NOMO-1 treated with dmso at 0.1 percent for 144 hours (cell line): ENCODE data around the gene NUDT16L1.
A peak's percentile ranks its signal among the peaks of the same experiment; 100 is the strongest.

Source experiments
- DNase-seq: peaks from one replicate; lab custom pipeline; 2025; ENCODE audit not compliant: unreplicated experiment; lab: John Stamatoyannopoulos, UW

NUDT16L1 gene

GRCh38 chr16:4693296-4693955, at the start of gene NUDT16L1:
Gene NUDT16L1 (plus strand): TSS chr16:4693562. CDS start chr16:4693727, 165 bp downstream.
- peak; percentile 97 for DNase-seq

GRCh38 chr16:4646773-4647643, 46.4 kb upstream of the NUDT16L1 start:
- DNase-seq = no peak

DNA sequence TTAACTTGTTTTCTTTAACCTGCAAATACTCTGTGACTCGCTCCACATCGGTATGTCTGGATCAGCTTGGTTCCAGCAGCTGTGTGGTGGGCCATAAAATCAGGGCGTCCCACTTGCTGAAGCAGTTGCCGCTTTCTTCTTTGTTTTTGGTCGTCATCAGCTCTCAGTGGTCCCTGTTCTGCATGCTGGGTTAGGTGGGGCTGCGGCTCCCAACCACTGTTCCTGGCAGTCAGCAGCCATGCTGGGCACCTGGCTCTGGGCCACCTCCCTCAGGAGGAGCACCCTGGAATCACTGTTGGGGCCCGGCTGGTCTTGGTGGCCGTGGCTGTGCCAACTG, 45.8 kb upstream of the NUDT16L1 start:
- DNase-seq = no peak

- DNase-seq = no peak
These were observed 44.4 kb upstream of the NUDT16L1 start for GRCh38 chr16:4648917-4649316.

DNA sequence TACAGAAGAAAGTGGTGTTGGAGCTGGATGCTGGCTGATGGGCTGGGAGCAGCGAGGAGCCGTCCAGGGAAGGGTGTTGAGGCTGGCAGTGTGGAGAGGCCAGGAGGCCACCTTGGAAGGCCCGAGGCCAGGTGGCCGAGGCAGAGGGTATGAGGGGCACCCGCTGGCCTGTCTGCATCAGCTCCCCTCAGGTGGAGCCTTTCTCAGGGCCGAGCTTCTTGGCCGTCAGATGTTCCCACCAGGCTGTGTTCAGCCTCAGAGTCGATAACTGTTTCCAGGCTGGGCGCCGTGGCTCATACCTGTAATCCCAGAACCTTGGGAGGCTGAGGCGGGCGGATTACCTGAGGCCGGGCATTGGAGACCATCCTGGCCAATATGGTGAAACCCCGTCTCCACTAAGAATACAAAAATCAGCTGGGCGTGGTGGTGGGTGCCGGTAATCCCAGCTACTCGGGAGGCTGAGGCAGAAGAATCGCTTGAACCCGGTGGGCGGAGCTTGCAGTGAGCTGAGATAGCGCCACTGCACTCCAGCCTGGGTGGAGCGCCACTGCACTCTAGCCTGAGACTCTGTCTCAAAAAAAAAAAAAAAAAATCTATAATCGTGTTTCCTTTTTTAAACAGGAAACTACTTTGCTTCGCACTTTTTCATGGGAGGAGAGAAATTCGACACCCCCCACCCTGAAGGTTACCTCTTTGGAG, 43.5 kb upstream of the NUDT16L1 start:
- no peak for DNase-seq

- DNase-seq = peak; percentile 20
These were observed 42.8 kb upstream of the NUDT16L1 start for GRCh38 chr16:4650443-4651074.

DNA sequence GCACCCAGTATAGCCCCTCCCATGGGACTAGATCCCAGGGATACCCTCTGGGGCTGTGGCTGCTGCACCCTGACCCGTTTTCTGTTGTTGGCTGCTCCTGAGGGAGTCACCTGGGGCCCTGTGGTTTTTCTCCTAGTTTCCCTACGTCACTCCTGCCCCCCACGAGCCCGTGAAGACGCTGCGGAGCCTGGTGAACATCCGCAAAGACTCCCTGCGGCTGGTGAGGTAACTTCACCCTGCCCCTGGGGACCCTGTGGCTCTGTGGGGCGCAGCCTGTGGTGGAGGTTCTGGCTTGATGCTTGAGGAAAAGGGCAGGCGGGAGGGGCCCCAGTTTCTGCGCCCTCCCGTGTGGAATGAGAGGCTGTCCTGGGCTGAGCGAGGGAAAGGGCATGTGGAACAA, 41.5 kb upstream of the NUDT16L1 start:
- DNase-seq = no peak

GRCh38 chr16:4652561-4652960, 40.8 kb upstream of the NUDT16L1 start:
- no peak for DNase-seq

GRCh38 chr16:4654011-4654963, 39.1 kb upstream of the NUDT16L1 start:
- no peak for DNase-seq

- DNase-seq = no peak
These were observed 38.3 kb upstream of the NUDT16L1 start for GRCh38 chr16:4654964-4655590.

GRCh38 chr16:4655801-4656200, 37.6 kb upstream of the NUDT16L1 start:
- no peak for DNase-seq

- no peak for DNase-seq
These were observed 37.1 kb upstream of the NUDT16L1 start for GRCh38 chr16:4656221-4656620.

GRCh38 chr16:4656695-4657686, 36.4 kb upstream of the NUDT16L1 start:
- no peak for DNase-seq

DNA sequence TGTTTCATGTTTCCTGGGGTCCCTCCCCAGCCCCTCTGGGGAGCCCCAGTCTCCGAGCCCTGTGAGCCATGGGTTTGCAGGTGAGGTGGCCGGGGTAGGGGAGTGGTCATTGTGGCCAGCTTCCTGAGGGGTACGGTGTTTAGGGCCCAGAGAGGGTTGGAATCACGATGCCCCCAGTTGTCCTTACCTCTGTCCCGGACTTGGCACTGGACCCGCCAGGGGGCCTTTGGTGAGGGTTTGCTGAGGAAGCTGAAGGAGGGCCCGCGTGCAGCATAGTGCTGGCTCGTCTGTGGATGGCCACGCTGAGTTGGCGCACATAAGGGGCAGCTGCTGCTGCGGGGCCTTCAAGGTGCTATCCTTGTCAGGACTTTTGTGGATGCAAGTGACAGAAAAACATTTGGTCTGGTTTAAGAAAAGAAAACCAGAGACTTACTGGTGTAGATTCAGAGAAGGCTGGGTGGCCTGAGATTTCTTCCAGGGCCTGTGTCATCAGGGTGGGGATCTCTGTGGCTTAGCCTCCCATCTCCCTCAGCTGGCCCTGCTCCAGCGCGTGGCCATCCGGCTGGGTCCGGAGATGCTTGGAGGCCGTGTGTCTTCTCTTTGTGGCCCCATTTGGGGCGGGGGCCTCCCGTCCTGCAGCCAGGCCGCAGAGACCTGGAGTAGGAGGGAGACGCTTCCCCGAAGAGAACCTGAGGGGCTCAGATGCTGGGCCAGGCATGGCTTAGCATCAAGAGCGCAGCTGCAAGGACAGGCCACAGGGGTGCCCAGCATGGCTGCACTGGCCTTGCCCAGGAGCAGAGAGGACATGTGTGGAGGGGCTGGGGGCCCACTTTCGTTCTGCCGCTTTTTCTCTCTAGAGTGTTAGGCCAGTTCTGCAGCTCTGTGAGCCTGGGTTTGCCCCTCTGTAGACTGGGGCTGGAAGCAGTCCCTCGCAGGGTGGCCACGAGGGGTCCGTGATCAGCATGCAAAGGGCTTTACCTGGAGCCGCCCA, 33.7 kb upstream of the NUDT16L1 start:
- no peak for DNase-seq

DNA sequence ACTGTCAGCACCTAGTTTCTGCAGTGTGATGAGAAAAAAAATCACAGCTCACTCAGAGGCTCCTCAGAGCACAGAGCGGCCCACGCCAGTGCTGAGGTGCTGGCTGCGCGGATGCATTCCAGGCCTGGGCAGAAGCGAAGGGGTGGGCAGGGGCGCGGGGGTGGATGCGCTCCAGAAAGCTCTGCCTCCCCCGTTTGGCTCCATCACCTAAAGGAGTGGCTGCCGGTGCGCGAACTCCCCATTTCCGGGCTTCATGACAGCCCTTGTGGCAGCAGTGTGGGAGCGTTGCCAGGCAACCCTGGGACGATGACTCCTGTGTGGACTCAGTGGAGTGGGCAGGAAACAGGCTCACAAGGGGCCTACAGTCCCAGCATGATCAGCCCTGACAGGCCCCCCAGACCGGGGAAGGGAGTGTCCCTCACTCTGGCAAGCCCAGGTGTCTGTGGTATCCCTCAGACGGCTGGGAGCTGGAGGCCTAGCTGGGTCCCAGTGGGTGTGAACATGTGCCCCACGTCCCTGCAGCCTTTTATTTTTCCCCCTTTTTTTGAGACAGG, 32.8 kb upstream of the NUDT16L1 start:
- DNase-seq = no peak

- no peak for DNase-seq
These were observed 31.7 kb upstream of the NUDT16L1 start for GRCh38 chr16:4661661-4662060.

DNA sequence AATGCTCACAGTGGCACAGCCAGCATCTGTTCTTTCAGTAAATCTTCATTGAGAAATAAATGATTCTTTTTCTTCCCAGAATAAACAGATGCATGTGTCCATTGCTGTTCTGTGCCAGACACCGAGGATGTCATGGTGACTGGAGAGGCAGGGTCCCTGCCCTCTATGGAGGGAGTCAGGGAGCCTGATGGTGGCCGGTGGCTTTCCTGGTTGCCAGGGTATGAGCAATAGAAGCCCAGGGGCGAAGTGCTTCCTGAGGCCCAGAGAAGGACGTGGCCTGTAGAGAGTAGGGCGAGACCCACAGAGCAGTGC, 29.9 kb upstream of the NUDT16L1 start:
- DNase-seq = no peak
